Chondrocyte (in vitro differentiated cells): Measurements from ENCODE around the gene NXN. TPM values are rescaled to one million over a fixed set of nuclear protein-coding genes. Genes with fewer than 3 reads are reported as not detected.

ENCODE experiments used
- DNase-seq: peaks from one replicate; pipeline ENCODE4 v3.0.0; 2021; ENCODE audit warnings: mixed read lengths, low spot score
- H3K27ac Mint-ChIP-seq: one replicate; pipeline ENCODE4 v1.8.0; 2021; ENCODE audit warnings: mild to moderate bottlenecking, moderate library complexity, mixed read lengths; ENCODE audit not compliant: unreplicated experiment
- H3K27me3 Mint-ChIP-seq: 2 replicates; pipeline ENCODE4 v1.8.0; 2021; ENCODE audit warnings: low read depth, mixed read lengths
- H3K36me3 Mint-ChIP-seq: 2 replicates; pipeline ENCODE4 v1.8.0; 2021; ENCODE audit warnings: low read depth, mixed read lengths
- H3K4me1 Mint-ChIP-seq: 2 replicates; pipeline ENCODE4 v1.8.0; 2021; ENCODE audit warnings: low read depth, mild to moderate bottlenecking, mixed read lengths
- H3K4me3 Mint-ChIP-seq: one replicate; pipeline ENCODE4 v1.8.0; 2021; ENCODE audit warnings: mild to moderate bottlenecking, moderate library complexity, mixed read lengths; ENCODE audit not compliant: unreplicated experiment
- H3K9me3 Mint-ChIP-seq: 2 replicates; pipeline ENCODE4 v1.8.0; 2021; ENCODE audit warnings: low read depth, mixed read lengths
- CTCF ChIP-seq: fragments of 200-600 bp; sonication (generic); IDR thresholded peaks from 2 replicates; pipeline ENCODE4 v1.5.0; 2021; ENCODE audit warnings: antibody characterized with exemption, mild to moderate bottlenecking, moderate library complexity
- total RNA-seq: library from RNA; stranded (reverse); gene quantifications from 3 replicates; pipeline ENCODE4 v1.2.1, GENCODE V29; 2021

The NXN gene
- total RNA-seq, 1 donor from 2014 or later, result 86.4 TPM

GRCh38 chr17:896953-897661 is 82.5 kb downstream of the NXN start:
- peaks cover 48% of the 10 kb centered on the region for H3K4me1 Mint-ChIP-seq
- no peaks in the 10 kb centered on the region for H3K36me3 Mint-ChIP-seq
- no peak for DNase-seq
- no peaks in the 10 kb centered on the region for H3K27me3 Mint-ChIP-seq
- H3K9me3 Mint-ChIP-seq, result no peaks in the 10 kb centered on the region
- H3K4me3 Mint-ChIP-seq, result no peak overlapping the region
- no peak overlapping the region for H3K27ac Mint-ChIP-seq
- no peak for TF ChIP-seq CTCF

GRCh38 chr17:896454-896853 is 83.1 kb downstream of the NXN start:
- H3K9me3 Mint-ChIP-seq, result no peaks in the 10 kb centered on the region
- H3K27me3 Mint-ChIP-seq, result no peaks in the 10 kb centered on the region

GRCh38 chr17:892958-893357 is 86.6 kb downstream of the NXN start:
- Mint-ChIP-seq H3K9me3 (no peaks in the 10 kb centered on the region), H3K27ac (no peak overlapping the region), H3K27me3 (no peaks in the 10 kb centered on the region), H3K36me3 (no peaks in the 10 kb centered on the region), H3K4me1 (peaks cover 38% of the 10 kb centered on the region), H3K4me3 (no peak overlapping the region)
- no peak for DNase-seq
- TF ChIP-seq CTCF, result no peak

More at GRCh38 chr17:896454-896853, 83.1 kb downstream of the NXN start:
- H3K4me3 Mint-ChIP-seq, result no peak overlapping the region
- no peak for TF ChIP-seq CTCF
- H3K27ac Mint-ChIP-seq, result peak overlapping the region; percentile 64
- peaks cover 41% of the 10 kb centered on the region for H3K4me1 Mint-ChIP-seq
- H3K36me3 Mint-ChIP-seq, result no peaks in the 10 kb centered on the region
- DNase-seq, result no peak

GRCh38 chr17:888998-889441 is 90.6 kb downstream of the NXN start:
- H3K27ac Mint-ChIP-seq, result peak overlapping the region; percentile 51
- no peak for TF ChIP-seq CTCF
- no peak for DNase-seq
- no peaks in the 10 kb centered on the region for H3K9me3 Mint-ChIP-seq
- H3K4me3 Mint-ChIP-seq, result no peak overlapping the region
- no peaks in the 10 kb centered on the region for H3K36me3 Mint-ChIP-seq
- peaks cover 55% of the 10 kb centered on the region for H3K4me1 Mint-ChIP-seq
- H3K27me3 Mint-ChIP-seq, result no peaks in the 10 kb centered on the region

GRCh38 chr17:887551-888209 is 91.9 kb downstream of the NXN start:
- H3K9me3 Mint-ChIP-seq, result peaks cover 4% of the 10 kb centered on the region

More at GRCh38 chr17:887551-888209, 91.9 kb downstream of the NXN start:
- peaks cover 60% of the 10 kb centered on the region for H3K4me1 Mint-ChIP-seq
- no peak for DNase-seq
- peak overlapping the region; percentile 80 for H3K27ac Mint-ChIP-seq
- H3K36me3 Mint-ChIP-seq, result no peaks in the 10 kb centered on the region
- no peak for TF ChIP-seq CTCF
- no peak overlapping the region for H3K4me3 Mint-ChIP-seq
- no peaks in the 10 kb centered on the region for H3K27me3 Mint-ChIP-seq
